Neural cell (in vitro differentiated cells): ENCODE results near the gene CYP4F12. TPM values are rescaled to one million over a fixed set of nuclear protein-coding genes. Genes with fewer than 3 reads are reported as not detected.

ENCODE experiments used
- H2AFZ ChIP-seq: fragments of 200-600, 300-800 bp; sonication (generic), shearing (Covaris generic); 2 replicates; pipeline ENCODE4 v1.6.0; 2014; ENCODE audit warnings: low read depth, mild to moderate bottlenecking, antibody characterized with exemption, low read length, moderate library complexity
- H3F3A ChIP-seq: fragments of 200-600 bp; shearing (Covaris generic); 2 replicates; pipeline ENCODE4 v1.6.1; 2016; ENCODE audit warnings: mild to moderate bottlenecking, moderate library complexity, mixed read lengths, antibody characterized with exemption, low read length; ENCODE audit not compliant: insufficient read depth, poor library complexity, severe bottlenecking
- H3K27ac ChIP-seq: fragments of 200-600, 300-800 bp; sonication (generic), shearing (Covaris generic); 2 replicates; pipeline ENCODE4 v1.5.1; 2014; ENCODE audit warnings: mild to moderate bottlenecking, low read length, moderate library complexity
- H3K27me3 ChIP-seq: fragments of 300-800, 200-600 bp; sonication (generic), shearing (Covaris generic); 2 replicates; pipeline ENCODE4 v1.6.0; 2014; ENCODE audit warnings: mild to moderate bottlenecking, low read depth, low read length, moderate library complexity; ENCODE audit not compliant: insufficient read depth
- H3K36me3 ChIP-seq: fragments of 300-800, 200-600 bp; sonication (generic), shearing (Covaris generic); 2 replicates; pipeline ENCODE4 v1.5.1; 2014; ENCODE audit warnings: mild to moderate bottlenecking, antibody characterized with exemption, low read length, moderate library complexity; ENCODE audit not compliant: insufficient read depth
- H3K4me2 ChIP-seq: fragments of 300-800, 200-600 bp; sonication (generic), shearing (Covaris generic); 2 replicates; pipeline ENCODE4 v1.6.0; 2014; ENCODE audit warnings: mild to moderate bottlenecking, low read length
- H3K4me3 ChIP-seq: fragments of 300-800, 200-600 bp; sonication (generic), shearing (Covaris generic); 2 replicates; pipeline ENCODE4 v1.5.1; 2014; ENCODE audit warnings: mild to moderate bottlenecking, low read length, moderate library complexity
- H3K79me2 ChIP-seq: fragments of 200-600 bp; shearing (Covaris generic); replicated peaks from 2 replicates; pipeline ENCODE4 v1.6.0; 2014; ENCODE audit warnings: mild to moderate bottlenecking, low read length, moderate library complexity; ENCODE audit not compliant: insufficient read depth
- H3K9ac ChIP-seq: fragments of 300-800, 200-600 bp; sonication (generic), shearing (Covaris generic); 2 replicates; pipeline ENCODE4 v1.6.1; 2016; ENCODE audit warnings: mild to moderate bottlenecking, low read length, mixed read lengths
- H3K9me2 ChIP-seq: fragments of 200-600 bp; shearing (Covaris generic); 2 replicates; pipeline ENCODE4 v1.6.1; 2016; ENCODE audit warnings: mild to moderate bottlenecking, low read length, mixed read lengths; ENCODE audit not compliant: insufficient read depth
- H3K9me3 ChIP-seq: fragments of 200-600, 300-800 bp; sonication (generic), shearing (Covaris generic); 2 replicates; pipeline ENCODE4 v1.6.1; 2016; ENCODE audit warnings: mild to moderate bottlenecking, mixed run types, low read length, moderate library complexity, mixed read lengths
- H4K20me1 ChIP-seq: fragments of 200-600 bp; shearing (Covaris generic); 2 replicates; pipeline ENCODE4 v1.6.1; 2016; ENCODE audit warnings: mild to moderate bottlenecking, mixed run types; ENCODE audit not compliant: insufficient read depth
- CTCF ChIP-seq: fragments of 450-650 bp; IDR thresholded peaks from 2 replicates; pipeline ENCODE4 v1.5.1; 2014; ENCODE audit warnings: antibody characterized with exemption, mild to moderate bottlenecking, moderate library complexity; ENCODE audit not compliant: poor library complexity, severe bottlenecking
- EP300 ChIP-seq: fragments of 450-650 bp; conservative IDR thresholded peaks from 2 replicates; pipeline ENCODE4 v1.6.1; 2014; ENCODE audit warnings: antibody characterized with exemption, mild to moderate bottlenecking, moderate library complexity; ENCODE audit not compliant: poor library complexity, severe bottlenecking
- EZH2 ChIP-seq: fragments of 200-600, 300-800 bp; shearing (Covaris generic), sonication (generic); IDR thresholded peaks from 2 replicates; pipeline ENCODE4 v1.6.1; 2014; ENCODE audit warnings: antibody characterized with exemption, low read length, borderline replicate concordance, mild to moderate bottlenecking; ENCODE audit not compliant: insufficient read depth, poor library complexity, severe bottlenecking
- MXI1 ChIP-seq: fragments of 450-650 bp; conservative IDR thresholded peaks from 2 replicates; pipeline ENCODE4 v1.6.1; 2014; ENCODE audit warnings: antibody characterized with exemption, mild to moderate bottlenecking; ENCODE audit not compliant: poor library complexity, severe bottlenecking
- POLR2AphosphoS5 ChIP-seq: IDR thresholded peaks from 2 replicates; pipeline ENCODE4 v1.6.1; 2012
- RAD21 ChIP-seq: fragments of 450-650 bp; conservative IDR thresholded peaks from 2 replicates; pipeline ENCODE4 v1.6.1; 2014; ENCODE audit warnings: antibody characterized with exemption, mild to moderate bottlenecking, moderate library complexity
- REST ChIP-seq: IDR thresholded peaks from 2 replicates; pipeline ENCODE4 v1.6.1; 2012; ENCODE audit warnings: borderline replicate concordance
- SMC3 ChIP-seq: fragments of 450-650 bp; conservative IDR thresholded peaks from 2 replicates; pipeline ENCODE4 v1.6.1; 2014; ENCODE audit warnings: antibody characterized with exemption, mild to moderate bottlenecking, moderate library complexity; ENCODE audit not compliant: poor library complexity
- TAF1 ChIP-seq: IDR thresholded peaks from 2 replicates; pipeline ENCODE4 v1.6.1; 2012; ENCODE audit warnings: low read depth
- polyA plus RNA-seq: library from polyadenylated mRNA; depleted of rRNA; stranded (reverse); fragments of >200 nt; gene quantifications from 2 replicates; pipeline ENCODE4 v1.2.3, GENCODE V29; 2014

The CYP4F12 gene
- polyA plus RNA-seq, 1 donor from 2014 or later: not detected

GRCh38 chr19:15651791-15652190, 21.1 kb upstream of the CYP4F12 start:
- Histone ChIP-seq H3K9ac (no peak overlapping the region), H4K20me1 (no peaks in the 10 kb centered on the region), H3K27ac (no peak overlapping the region), H3K4me3 (no peak overlapping the region), H2AFZ (no peak overlapping the region), H3K4me2 (no peak overlapping the region), H3K27me3 (no peaks in the 10 kb centered on the region), H3K36me3 (no peaks in the 10 kb centered on the region), H3F3A (no peaks in the 10 kb centered on the region), H3K9me3 (no peaks in the 10 kb centered on the region), H3K79me2 (no peaks in the 10 kb centered on the region), H3K9me2 (no peaks in the 10 kb centered on the region)
- TF ChIP-seq TAF1 (no peak), CTCF (no peak), POLR2AphosphoS5 (no peak), MXI1 (no peak), EZH2 (no peak)

GRCh38 chr19:15652559-15653278, 20.2 kb upstream of the CYP4F12 start:
- H3K4me3 ChIP-seq: no peak overlapping the region
- H3K27me3 ChIP-seq: no peaks in the 10 kb centered on the region
- no peaks in the 10 kb centered on the region for H3K9me3 ChIP-seq
- H3K4me2 ChIP-seq: no peak overlapping the region
- no peak for TF ChIP-seq SMC3
- no peak for TF ChIP-seq TAF1
- no peak for TF ChIP-seq MXI1
- TF ChIP-seq POLR2AphosphoS5: no peak
- TF ChIP-seq CTCF: no peak
- TF ChIP-seq EP300: no peak
- TF ChIP-seq RAD21: no peak
- no peak for TF ChIP-seq EZH2
- no peak for TF ChIP-seq REST
- no peaks in the 10 kb centered on the region for H4K20me1 ChIP-seq
- no peaks in the 10 kb centered on the region for H3K79me2 ChIP-seq
- no peak overlapping the region for H2AFZ ChIP-seq
- no peaks in the 10 kb centered on the region for H3K36me3 ChIP-seq
- H3K9ac ChIP-seq: no peak overlapping the region
- H3K27ac ChIP-seq: no peak overlapping the region
- H3F3A ChIP-seq: no peaks in the 10 kb centered on the region
- H3K9me2 ChIP-seq: no peaks in the 10 kb centered on the region
